ENCODE data around the gene ABHD1. TPM values are rescaled to one million over a fixed set of nuclear protein-coding genes. Genes with fewer than 3 reads are reported as not detected.

Gene ABHD1
- total RNA-seq, 2 donors from 2014 or later: 4.1 to 7.0 TPM

- peaks cover 3% of the 10 kb centered on the region for H3K4me1 ChIP-seq (replicated peaks)
- H3K9me3 ChIP-seq: no peaks in the 10 kb centered on the region
- H3K36me3 ChIP-seq: no peaks in the 10 kb centered on the region
- no peak overlapping the region for H3K27ac ChIP-seq
- no peaks in the 10 kb centered on the region for H3K27me3 ChIP-seq (replicated peaks; ENCODE audit: insufficient read depth)
- TF ChIP-seq POLR2A (IDR thresholded peaks at IDR 0.05) (no peak), CTCF (IDR thresholded peaks at IDR 0.05) (no peak), POLR2AphosphoS5 (IDR thresholded peaks at IDR 0.05) (no peak)
- DNase-seq (ENCODE audit: low spot score): no peak
- H3K4me3 ChIP-seq: no peak overlapping the region
- intact Hi-C loops (cut with DNase I): loop anchor here (5.0 kb wide), 1 partner anchor 85 kb away; no protein-coding TSS in a partner anchor
- 90% methylated on average over 7 of the region's 7 CpGs for WGBS
Measured at GRCh38 chr2:27122791-27123190, 824 bp upstream of the ABHD1 start.

GRCh38 chr2:27125104-27125503 lies 1.5 kb downstream of the ABHD1 start:
- no peak overlapping the region for H3K27ac ChIP-seq
- peaks cover 0 to under 1% of the 10 kb centered on the region in 2 donors for H3K36me3 ChIP-seq
- 95% methylated on average over 3 of the region's 3 CpGs for WGBS
- no peak overlapping the region for H3K4me3 ChIP-seq
- H3K9me3 ChIP-seq: no peaks in the 10 kb centered on the region
- DNase-seq (ENCODE audit: low spot score): no peak
- TF ChIP-seq CTCF (IDR thresholded peaks at IDR 0.05) (no peak), POLR2A (IDR thresholded peaks at IDR 0.05) (no peak), POLR2AphosphoS5 (IDR thresholded peaks at IDR 0.05) (no peak)
- H3K27me3 ChIP-seq (replicated peaks; ENCODE audit: insufficient read depth): no peaks in the 10 kb centered on the region
- intact Hi-C loops (cut with DNase I): no loop called here
- H3K4me1 ChIP-seq (replicated peaks): no peaks in the 10 kb centered on the region

DNA sequence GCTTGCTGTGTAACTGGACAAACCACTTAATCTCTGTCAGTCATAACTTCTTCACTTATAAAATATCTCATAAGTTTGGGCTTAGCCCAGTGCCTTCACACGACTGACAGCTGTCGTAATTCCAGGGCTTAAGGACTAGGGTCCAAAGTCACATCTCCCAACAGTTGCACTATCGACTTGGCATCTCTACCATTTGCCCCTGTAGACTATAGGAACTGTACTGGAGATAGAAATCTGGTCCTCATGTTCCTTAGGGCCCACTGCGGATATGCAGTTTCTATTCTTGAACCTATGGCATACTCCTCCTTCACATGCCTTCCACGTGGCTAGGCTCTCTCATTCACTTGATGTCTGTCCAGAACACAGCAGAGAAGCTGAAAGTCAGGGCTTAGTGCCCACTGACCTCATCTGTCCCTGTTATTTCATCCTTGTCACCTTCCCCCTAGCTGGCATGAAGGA lies 2.7 kb downstream of the ABHD1 start:
- Histone ChIP-seq H3K4me1 (replicated peaks) (no peaks in the 10 kb centered on the region), H3K27ac (no peak overlapping the region), H3K27me3 (replicated peaks; ENCODE audit: insufficient read depth) (no peaks in the 10 kb centered on the region), H3K4me3 (no peak overlapping the region), H3K36me3 (peaks cover 0 to 5% of the 10 kb centered on the region in 2 donors), H3K9me3 (no peaks in the 10 kb centered on the region)
- no peak for DNase-seq (ENCODE audit: low spot score)
- WGBS: 59% methylated on average over 5 of the region's 5 CpGs
- intact Hi-C loops (cut with DNase I): no loop called here
- no peak for TF ChIP-seq POLR2AphosphoS5 (IDR thresholded peaks at IDR 0.05)
- TF ChIP-seq CTCF (IDR thresholded peaks at IDR 0.05): no peak
- TF ChIP-seq POLR2A (IDR thresholded peaks at IDR 0.05): no peak

- peaks cover 7 to 17% of the 10 kb centered on the region in 2 donors for H3K36me3 ChIP-seq
- H3K9me3 ChIP-seq: no peaks in the 10 kb centered on the region
- no peak overlapping the region for H3K4me3 ChIP-seq
- 93% methylated on average over 9 of the region's 9 CpGs for WGBS
- TF ChIP-seq POLR2AphosphoS5 (IDR thresholded peaks at IDR 0.05): no peak
- no peak for TF ChIP-seq POLR2A (IDR thresholded peaks at IDR 0.05)
- TF ChIP-seq CTCF (IDR thresholded peaks at IDR 0.05): no peak
- peaks cover 3% of the 10 kb centered on the region for H3K4me1 ChIP-seq (replicated peaks)
- no peaks in the 10 kb centered on the region for H3K27me3 ChIP-seq (replicated peaks; ENCODE audit: insufficient read depth)
- DNase-seq (ENCODE audit: low spot score): no peak
- H3K27ac ChIP-seq: no peak overlapping the region
- intact Hi-C loops (cut with DNase I): no loop called here
Measured at GRCh38 chr2:27127883-27128667, 4.5 kb downstream of the ABHD1 start.

Measured in prostate gland (tissue), 2 donors.